Brain microvascular endothelial cell (primary cell): Measurements from ENCODE around the gene DIPK2A.
A peak's percentile ranks its signal among the peaks of the same experiment; 100 is the strongest.

Experiments
- DNase-seq: peaks from one replicate; pipeline ENCODE4 v3.0.0-alpha.2; 2020
- H3K27ac ChIP-seq: fragments of 250-450 bp; sonication (Bioruptor Pico); 2 replicates; pipeline ENCODE4 v1.5.1; 2020; ENCODE audit warnings: mild to moderate bottlenecking, moderate library complexity
- H3K27me3 ChIP-seq: fragments of 250-450 bp; sonication (Bioruptor Pico); replicated peaks from 2 replicates; pipeline ENCODE4 v1.5.1; 2020; ENCODE audit warnings: mild to moderate bottlenecking
- H3K36me3 ChIP-seq: fragments of 250-450 bp; sonication (Bioruptor Pico); replicated peaks from 2 replicates; pipeline ENCODE4 v1.5.1; 2020; ENCODE audit warnings: mild to moderate bottlenecking
- H3K4me3 ChIP-seq: 2 replicates; pipeline ENCODE4 v1.5.1; 2011; ENCODE audit warnings: low read depth, mild to moderate bottlenecking, control low read depth, low read length, moderate library complexity
- in situ Hi-C: cut with HindIII; loops from 2 replicates; pipeline ENCODE4 v1.10.0; 2017; ENCODE audit warnings: low sequenced_read_pairs, low pct_ligation_motif_present
- TF ChIP-seq, protein P1 (sequence below): IDR thresholded peaks from 2 replicates; pipeline ENCODE4 v1.5.1; 2011; ENCODE audit warnings: low read depth, mild to moderate bottlenecking, moderate library complexity, low read length, control low read depth, inconsistent platforms; ENCODE audit errors: missing control alignments

The DIPK2A gene

DNA sequence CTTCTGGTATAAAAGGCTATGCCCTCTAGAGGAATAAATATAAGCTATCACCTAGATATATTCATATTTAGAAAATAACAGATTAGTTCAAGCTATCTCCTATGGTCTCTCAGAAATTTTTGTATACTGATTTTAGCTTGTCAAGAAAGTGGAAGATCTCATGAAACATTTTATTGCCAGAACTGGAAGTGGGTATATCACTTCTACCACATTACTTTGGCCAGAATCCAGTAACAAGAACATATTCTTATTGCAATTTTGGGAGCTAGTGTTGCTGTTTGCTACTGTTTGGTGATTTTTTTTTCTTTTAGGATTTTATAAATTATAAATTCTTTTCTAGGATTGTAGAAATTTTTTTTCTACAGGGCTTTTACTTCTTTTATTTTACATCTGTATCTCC lies 14.2 kb upstream of the DIPK2A start:
- Histone ChIP-seq H3K4me3 (no peak overlapping the region), H3K36me3 (no peaks in the 10 kb centered on the region), H3K27ac (no peak overlapping the region), H3K27me3 (no peaks in the 10 kb centered on the region)
- TF ChIP-seq, protein P1, sequence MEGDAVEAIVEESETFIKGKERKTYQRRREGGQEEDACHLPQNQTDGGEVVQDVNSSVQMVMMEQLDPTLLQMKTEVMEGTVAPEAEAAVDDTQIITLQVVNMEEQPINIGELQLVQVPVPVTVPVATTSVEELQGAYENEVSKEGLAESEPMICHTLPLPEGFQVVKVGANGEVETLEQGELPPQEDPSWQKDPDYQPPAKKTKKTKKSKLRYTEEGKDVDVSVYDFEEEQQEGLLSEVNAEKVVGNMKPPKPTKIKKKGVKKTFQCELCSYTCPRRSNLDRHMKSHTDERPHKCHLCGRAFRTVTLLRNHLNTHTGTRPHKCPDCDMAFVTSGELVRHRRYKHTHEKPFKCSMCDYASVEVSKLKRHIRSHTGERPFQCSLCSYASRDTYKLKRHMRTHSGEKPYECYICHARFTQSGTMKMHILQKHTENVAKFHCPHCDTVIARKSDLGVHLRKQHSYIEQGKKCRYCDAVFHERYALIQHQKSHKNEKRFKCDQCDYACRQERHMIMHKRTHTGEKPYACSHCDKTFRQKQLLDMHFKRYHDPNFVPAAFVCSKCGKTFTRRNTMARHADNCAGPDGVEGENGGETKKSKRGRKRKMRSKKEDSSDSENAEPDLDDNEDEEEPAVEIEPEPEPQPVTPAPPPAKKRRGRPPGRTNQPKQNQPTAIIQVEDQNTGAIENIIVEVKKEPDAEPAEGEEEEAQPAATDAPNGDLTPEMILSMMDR = no peak
- in situ Hi-C loops = no loop called here
- no peak for DNase-seq

DNA sequence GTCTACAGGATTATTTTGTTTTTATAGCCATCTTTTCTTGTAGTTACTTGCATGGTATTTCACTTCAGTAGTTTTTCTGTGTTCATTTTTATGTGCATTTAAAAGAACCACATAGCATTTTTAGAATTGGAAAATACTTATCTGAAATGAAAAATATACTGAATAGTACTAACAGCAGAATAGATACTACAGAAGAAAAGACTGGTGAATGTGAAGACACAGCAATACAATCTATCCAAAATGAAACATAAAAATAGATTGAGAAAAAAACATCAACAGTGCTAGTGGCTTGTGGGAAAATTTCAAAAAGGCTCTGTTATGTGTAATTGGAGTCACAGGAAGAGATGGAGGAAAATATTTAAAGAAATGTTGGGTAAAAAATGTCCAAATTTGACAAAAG lies 12.7 kb upstream of the DIPK2A start:
- in situ Hi-C loops = no loop called here
- H3K4me3 ChIP-seq = no peak overlapping the region
- no peak for DNase-seq
- TF ChIP-seq, protein P1 = no peak
- H3K36me3 ChIP-seq = no peaks in the 10 kb centered on the region
- no peak overlapping the region for H3K27ac ChIP-seq
- H3K27me3 ChIP-seq = no peaks in the 10 kb centered on the region

DNA sequence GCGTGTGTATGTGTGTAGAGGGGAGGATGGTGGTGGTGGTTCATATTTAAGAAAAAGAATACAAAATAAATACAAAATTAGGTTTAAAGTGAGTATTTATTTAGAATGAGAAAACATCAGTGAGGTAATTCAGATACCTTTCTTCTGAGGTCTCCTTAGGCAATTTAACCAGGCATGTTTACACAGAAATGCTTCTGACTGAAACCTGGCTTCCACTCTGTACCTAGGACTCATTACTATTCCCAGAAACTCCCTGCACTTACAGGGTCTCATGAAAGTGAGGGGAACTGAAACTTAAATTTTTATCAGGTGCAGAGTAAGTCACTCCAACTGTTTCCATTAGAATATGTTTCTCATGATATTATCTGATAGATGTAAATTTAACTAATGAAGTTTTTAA lies 10.3 kb upstream of the DIPK2A start:
- Histone ChIP-seq H3K4me3 (no peak overlapping the region), H3K27ac (no peak overlapping the region), H3K27me3 (no peaks in the 10 kb centered on the region), H3K36me3 (no peaks in the 10 kb centered on the region)
- TF ChIP-seq, protein P1 = no peak
- in situ Hi-C loops = no loop called here
- DNase-seq = no peak

DNA sequence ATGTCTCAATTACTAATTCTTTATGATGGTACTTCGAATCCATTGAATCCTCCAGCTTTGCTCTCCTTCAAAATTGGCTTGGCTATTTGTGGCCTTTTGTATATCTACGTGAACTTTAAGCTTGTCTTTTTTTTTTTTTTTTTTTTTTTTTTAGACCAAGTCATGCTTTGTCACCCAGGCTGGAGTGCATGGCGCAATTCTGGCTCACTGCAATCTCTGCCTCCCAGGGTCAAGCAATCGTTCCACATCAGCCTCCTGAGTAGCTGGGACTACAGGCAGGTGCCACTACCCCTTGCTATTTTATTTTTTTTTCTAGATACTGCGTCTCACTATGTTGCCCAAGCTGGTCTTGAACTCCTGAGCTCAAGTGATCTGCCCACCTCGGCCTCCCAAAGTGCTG lies 7.7 kb upstream of the DIPK2A start:
- H3K4me3 ChIP-seq = no peak overlapping the region
- TF ChIP-seq, protein P1 = no peak
- in situ Hi-C loops = no loop called here
- H3K27ac ChIP-seq = no peak overlapping the region
- no peaks in the 10 kb centered on the region for H3K36me3 ChIP-seq
- no peaks in the 10 kb centered on the region for H3K27me3 ChIP-seq
- no peak for DNase-seq

DNA sequence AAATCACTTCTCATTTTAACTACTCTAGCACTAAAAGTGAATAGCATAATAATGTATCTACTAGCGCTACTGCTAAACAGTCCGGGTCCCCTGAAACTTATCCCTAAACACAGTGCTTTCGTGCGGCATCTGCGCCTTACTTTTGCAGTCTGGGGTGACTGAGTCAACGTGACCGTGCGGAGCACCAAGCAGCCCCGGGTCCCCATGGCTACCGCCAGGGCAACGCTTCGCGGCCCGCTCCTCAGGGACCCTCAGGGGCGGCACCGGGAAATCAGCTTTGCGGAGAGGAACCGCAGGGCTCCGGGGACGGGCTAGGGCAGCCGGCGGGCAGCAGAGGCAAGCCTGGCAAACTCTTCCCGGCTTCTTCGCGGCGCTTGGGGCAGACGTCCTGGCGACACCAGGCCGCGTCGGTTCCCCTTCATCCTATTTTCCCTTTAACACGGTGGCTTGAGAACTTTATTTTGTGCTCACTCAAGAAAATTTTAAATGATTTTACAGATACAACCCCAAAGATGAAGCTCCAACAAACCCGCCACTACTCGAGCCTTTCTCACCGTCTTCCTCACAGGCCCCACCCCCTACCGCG lies 757 bp upstream of the DIPK2A start:
- Histone ChIP-seq H3K4me3 (peak overlapping the region; percentile 87), H3K27ac (peak overlapping the region; percentile 94), H3K27me3 (no peaks in the 10 kb centered on the region), H3K36me3 (no peaks in the 10 kb centered on the region)
- TF ChIP-seq, protein P1 = peak; percentile 39
- in situ Hi-C loops = no loop called here
- DNase-seq = peak; percentile 45

DNA sequence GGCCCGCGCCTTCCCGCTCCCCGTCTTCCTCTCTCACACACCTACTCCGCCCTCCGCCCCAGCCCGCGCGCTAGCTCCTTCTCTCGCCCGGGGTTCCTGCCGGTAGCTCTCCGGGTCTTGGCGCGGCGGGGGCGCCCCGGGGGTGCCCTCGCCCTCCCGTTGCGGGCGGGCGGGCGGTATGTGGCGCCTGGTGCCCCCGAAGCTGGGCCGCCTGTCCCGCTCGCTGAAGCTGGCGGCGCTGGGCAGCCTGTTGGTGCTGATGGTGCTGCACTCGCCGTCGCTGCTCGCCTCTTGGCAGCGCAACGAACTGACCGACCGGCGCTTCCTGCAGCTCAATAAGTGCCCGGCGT lies 507 bp downstream of the DIPK2A start:
- in situ Hi-C loops = no loop called here

More for the DNA sequence above, 507 bp downstream of the DIPK2A start:
- H3K27ac ChIP-seq = peak overlapping the region; percentile 94
- DNase-seq = no peak
- TF ChIP-seq, protein P1 = no peak
- no peaks in the 10 kb centered on the region for H3K27me3 ChIP-seq
- H3K4me3 ChIP-seq = peak overlapping the region; percentile 87
- no peaks in the 10 kb centered on the region for H3K36me3 ChIP-seq
